ENCODE measurements around the gene TNIK.

DNA sequence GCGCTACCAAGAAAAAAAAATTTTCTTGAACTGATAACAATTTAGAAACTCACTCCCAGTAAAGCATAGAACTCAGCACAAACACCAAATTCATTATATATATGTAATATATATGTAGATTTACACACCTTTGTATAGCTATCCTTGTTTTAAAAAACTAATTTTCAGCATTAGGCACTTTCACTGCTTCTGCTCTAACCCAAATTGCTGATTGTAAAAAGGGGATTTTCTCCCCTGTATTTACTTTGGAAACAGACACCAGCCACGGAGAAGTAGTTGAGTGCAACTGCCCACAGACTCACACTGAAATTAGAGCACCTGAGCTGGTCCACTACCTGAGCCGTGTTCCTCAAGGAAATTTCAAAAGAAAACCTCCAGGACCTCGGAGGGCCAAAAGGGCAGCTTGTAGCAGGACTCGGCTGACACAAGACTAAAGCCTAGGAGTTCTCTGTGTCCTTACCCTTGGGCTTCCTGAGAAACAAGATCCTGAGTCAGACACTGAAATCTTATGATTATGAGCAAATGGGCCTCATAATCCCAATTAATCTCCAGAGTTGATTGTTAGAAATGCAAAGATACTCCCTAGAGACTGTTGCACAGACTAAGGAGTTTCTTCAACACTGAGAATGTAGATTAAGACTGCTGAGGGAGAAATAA is 106.0 kb downstream of the TNIK start:
- TF ChIP-seq, protein P1, sequence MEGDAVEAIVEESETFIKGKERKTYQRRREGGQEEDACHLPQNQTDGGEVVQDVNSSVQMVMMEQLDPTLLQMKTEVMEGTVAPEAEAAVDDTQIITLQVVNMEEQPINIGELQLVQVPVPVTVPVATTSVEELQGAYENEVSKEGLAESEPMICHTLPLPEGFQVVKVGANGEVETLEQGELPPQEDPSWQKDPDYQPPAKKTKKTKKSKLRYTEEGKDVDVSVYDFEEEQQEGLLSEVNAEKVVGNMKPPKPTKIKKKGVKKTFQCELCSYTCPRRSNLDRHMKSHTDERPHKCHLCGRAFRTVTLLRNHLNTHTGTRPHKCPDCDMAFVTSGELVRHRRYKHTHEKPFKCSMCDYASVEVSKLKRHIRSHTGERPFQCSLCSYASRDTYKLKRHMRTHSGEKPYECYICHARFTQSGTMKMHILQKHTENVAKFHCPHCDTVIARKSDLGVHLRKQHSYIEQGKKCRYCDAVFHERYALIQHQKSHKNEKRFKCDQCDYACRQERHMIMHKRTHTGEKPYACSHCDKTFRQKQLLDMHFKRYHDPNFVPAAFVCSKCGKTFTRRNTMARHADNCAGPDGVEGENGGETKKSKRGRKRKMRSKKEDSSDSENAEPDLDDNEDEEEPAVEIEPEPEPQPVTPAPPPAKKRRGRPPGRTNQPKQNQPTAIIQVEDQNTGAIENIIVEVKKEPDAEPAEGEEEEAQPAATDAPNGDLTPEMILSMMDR (conservative IDR thresholded peaks at IDR 0.05) = no peak
- no peak for TF ChIP-seq ZFX (IDR thresholded peaks at IDR 0.05)
